Psoas muscle (tissue), 8 donors: ENCODE measurements around the gene IMPG1. TPM values are rescaled to one million over a fixed set of nuclear protein-coding genes. Genes with fewer than 3 reads are reported as not detected.

Source experiments
- ATAC-seq, 4 donors: fragments of 200-7000 bp; cut with Tn5 transposase; one replicate each; pipeline ENCODE4 v1.9.1; 2020; ENCODE audit warnings: moderate library complexity in 3 of 4, mild to moderate bottlenecking in 2 of 4
- DNase-seq, 2 donors: peaks; one replicate each; pipeline ENCODE4 v3.0.0-alpha.2; 2020
- H3K27ac ChIP-seq: fragments of 200-600 bp; one replicate; pipeline ENCODE4 v1.8.0; 2022
- H3K27me3 ChIP-seq, 3 donors: fragments of 200-600 bp in 1 of 3; one replicate each; pipeline versions ENCODE4 v1.6.1 to v1.8.0; 2013 to 2022; ENCODE audit warnings: low read length in 2 of 3, mild to moderate bottlenecking in 2 of 3, moderate library complexity in 1 of 3; ENCODE audit not compliant: insufficient read depth in 3 of 3
- H3K36me3 ChIP-seq, 2 donors: fragments of 200-600 bp in 1 of 2; one replicate each; pipeline versions ENCODE4 v1.6.1 to v1.8.0; 2013 to 2022; ENCODE audit warnings: low read depth in 1 of 2, mild to moderate bottlenecking in 1 of 2, moderate library complexity in 1 of 2; ENCODE audit not compliant: insufficient read depth in 1 of 2
- H3K4me1 ChIP-seq: fragments of 200-600 bp; one replicate; pipeline ENCODE4 v1.8.0; 2022
- H3K4me3 ChIP-seq: fragments of 200-600 bp; one replicate; pipeline ENCODE4 v1.8.0; 2022; ENCODE audit warnings: mild to moderate bottlenecking
- H3K9me3 ChIP-seq: fragments of 200-600 bp; one replicate; pipeline ENCODE4 v1.8.0; 2022
- WGBS, 3 donors: extraction: QIAGEN DNeasy Blood & Tissue Kit; methylation state at CpG; one replicate each; pipeline versions ENCODE4 v1.1.6 to v1.1.7; 2013; 5-methylcytosine and 5-hydroxymethylcytosine counted together
- intact Hi-C, 2 donors: fragments of 100-400 bp; cut with DNase I; formaldehyde crosslinking; loops; one replicate each; pipeline versions ENCODE4 v1.11.0 to v1.14.2; 2022
- polyA plus RNA-seq, 3 donors: library from polyadenylated mRNA; stranded (reverse); fragments of 200-250 nt; gene quantifications; one replicate each; pipeline ENCODE4 v1.2.3, GENCODE V29; 2013
- total RNA-seq, 4 donors: library from RNA; stranded (reverse); fragmentation: NEBNext Ultra II Directional in 2 of 4; extraction: Animal tissue kit (Norgen Biotek cat#: 25700) in 2 of 4; gene quantifications; one replicate each; pipeline versions ENCODE4 v1.2.1 to v1.2.4, GENCODE V29; 2021 to 2023
- TF ChIP-seq, protein P1 (sequence below): fragments of 200-600 bp; IDR thresholded peaks from one replicate; pipeline ENCODE4 v1.8.0; 2022; ENCODE audit warnings: antibody characterized with exemption
- donor health status: healthy with polysubstance abuse.
- donor health status: DM: no; HTN: no; CAD: no; lungs with moderate emphysema.
- donor health status: Bipolar disorder and iron deficiency.
- donor health status: healthy.
- donor health status: DM: yes; HTN: yes; CAD: no.
- donor health status: DM: no; HTN: no; CAD: no.
- donor health status: DM: no; HTN: no; CAD: no.
- donor health status: DM: yes; HTN: yes; CAD: no.

IMPG1 gene
- total and polyA plus RNA-seq, 7 donors, result not detected

GRCh38 chr6:76043690-76044089 is 28.8 kb downstream of the IMPG1 start:
- no peaks in the 10 kb centered on the region for H3K4me1 ChIP-seq
- H3K27me3 ChIP-seq, result no peaks in the 10 kb centered on the region
- TF ChIP-seq, protein P1, sequence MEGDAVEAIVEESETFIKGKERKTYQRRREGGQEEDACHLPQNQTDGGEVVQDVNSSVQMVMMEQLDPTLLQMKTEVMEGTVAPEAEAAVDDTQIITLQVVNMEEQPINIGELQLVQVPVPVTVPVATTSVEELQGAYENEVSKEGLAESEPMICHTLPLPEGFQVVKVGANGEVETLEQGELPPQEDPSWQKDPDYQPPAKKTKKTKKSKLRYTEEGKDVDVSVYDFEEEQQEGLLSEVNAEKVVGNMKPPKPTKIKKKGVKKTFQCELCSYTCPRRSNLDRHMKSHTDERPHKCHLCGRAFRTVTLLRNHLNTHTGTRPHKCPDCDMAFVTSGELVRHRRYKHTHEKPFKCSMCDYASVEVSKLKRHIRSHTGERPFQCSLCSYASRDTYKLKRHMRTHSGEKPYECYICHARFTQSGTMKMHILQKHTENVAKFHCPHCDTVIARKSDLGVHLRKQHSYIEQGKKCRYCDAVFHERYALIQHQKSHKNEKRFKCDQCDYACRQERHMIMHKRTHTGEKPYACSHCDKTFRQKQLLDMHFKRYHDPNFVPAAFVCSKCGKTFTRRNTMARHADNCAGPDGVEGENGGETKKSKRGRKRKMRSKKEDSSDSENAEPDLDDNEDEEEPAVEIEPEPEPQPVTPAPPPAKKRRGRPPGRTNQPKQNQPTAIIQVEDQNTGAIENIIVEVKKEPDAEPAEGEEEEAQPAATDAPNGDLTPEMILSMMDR, result no peak
- H3K27ac ChIP-seq, result no peak overlapping the region
- H3K4me3 ChIP-seq, result no peak overlapping the region
- 40 to 46% (median 42%) methylated on average over 2 of the region's 2 CpGs for WGBS, 3 donors
- no peaks in the 10 kb centered on the region for H3K9me3 ChIP-seq
- intact Hi-C loops, result no loop called here
- DNase-seq (no peak), ATAC-seq (no peak)
- no peaks in the 10 kb centered on the region for H3K36me3 ChIP-seq

GRCh38 chr6:76035713-76036112 is 36.7 kb downstream of the IMPG1 start:
- ATAC-seq, result no peak
- intact Hi-C loops, result no loop called here
- Histone ChIP-seq H3K27me3 (no peaks in the 10 kb centered on the region), H3K9me3 (no peaks in the 10 kb centered on the region), H3K4me1 (no peaks in the 10 kb centered on the region), H3K36me3 (no peaks in the 10 kb centered on the region), H3K27ac (no peak overlapping the region), H3K4me3 (no peak overlapping the region)
- DNase-seq, result no peak
- TF ChIP-seq, protein P1, result no peak
- 18 to 42% (median 37%) methylated on average over 1 of the region's 1 CpG for WGBS, 3 donors

DNA sequence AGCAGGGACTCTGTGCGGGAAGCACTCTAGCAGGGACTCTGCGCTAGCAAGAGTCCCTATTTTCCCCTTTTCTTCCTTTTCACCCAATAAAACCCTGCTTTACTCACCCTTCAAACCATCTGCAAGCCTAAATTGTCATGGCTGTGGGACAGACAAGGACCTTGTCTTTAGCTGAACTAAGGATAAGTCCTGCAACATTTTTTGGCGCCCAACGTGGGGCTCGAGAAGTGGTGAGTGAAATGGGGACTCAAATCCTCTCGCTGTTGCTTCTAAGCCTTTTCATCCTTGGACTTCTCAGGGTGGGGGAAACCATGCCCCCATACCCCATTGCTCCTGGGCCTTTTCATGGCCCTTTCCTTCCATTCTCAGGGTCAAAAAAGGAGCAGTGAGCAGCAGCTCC is 46.4 kb downstream of the IMPG1 start:
- DNase-seq (no peak), ATAC-seq (no peak)

GRCh38 chr6:76014626-76015530 is 57.6 kb downstream of the IMPG1 start:
- Histone ChIP-seq H3K4me3 (no peak overlapping the region), H3K36me3 (no peaks in the 10 kb centered on the region), H3K9me3 (no peaks in the 10 kb centered on the region), H3K27me3 (no peaks in the 10 kb centered on the region), H3K27ac (no peak overlapping the region), H3K4me1 (no peaks in the 10 kb centered on the region)
- ATAC-seq (no peak), DNase-seq (no peak)
- WGBS, 3 donors, result 57 to 62% (median 61%) methylated on average over 6 of the region's 6 CpGs
- intact Hi-C loops, result no loop called here
- TF ChIP-seq, protein P1, result no peak

More for the DNA sequence above, 46.4 kb downstream of the IMPG1 start:
- 87 to 93% (median 90%) methylated on average over 6 of the region's 6 CpGs for WGBS, 3 donors
- Histone ChIP-seq H3K36me3 (no peaks in the 10 kb centered on the region), H3K4me1 (no peaks in the 10 kb centered on the region), H3K4me3 (no peak overlapping the region), H3K9me3 (peaks cover 25% of the 10 kb centered on the region), H3K27ac (no peak overlapping the region), H3K27me3 (no peaks in the 10 kb centered on the region)
- intact Hi-C loops, result no loop called here
- TF ChIP-seq, protein P1, result no peak
